ENCODE data around the gene WNT5A.

Gene WNT5A

DNA sequence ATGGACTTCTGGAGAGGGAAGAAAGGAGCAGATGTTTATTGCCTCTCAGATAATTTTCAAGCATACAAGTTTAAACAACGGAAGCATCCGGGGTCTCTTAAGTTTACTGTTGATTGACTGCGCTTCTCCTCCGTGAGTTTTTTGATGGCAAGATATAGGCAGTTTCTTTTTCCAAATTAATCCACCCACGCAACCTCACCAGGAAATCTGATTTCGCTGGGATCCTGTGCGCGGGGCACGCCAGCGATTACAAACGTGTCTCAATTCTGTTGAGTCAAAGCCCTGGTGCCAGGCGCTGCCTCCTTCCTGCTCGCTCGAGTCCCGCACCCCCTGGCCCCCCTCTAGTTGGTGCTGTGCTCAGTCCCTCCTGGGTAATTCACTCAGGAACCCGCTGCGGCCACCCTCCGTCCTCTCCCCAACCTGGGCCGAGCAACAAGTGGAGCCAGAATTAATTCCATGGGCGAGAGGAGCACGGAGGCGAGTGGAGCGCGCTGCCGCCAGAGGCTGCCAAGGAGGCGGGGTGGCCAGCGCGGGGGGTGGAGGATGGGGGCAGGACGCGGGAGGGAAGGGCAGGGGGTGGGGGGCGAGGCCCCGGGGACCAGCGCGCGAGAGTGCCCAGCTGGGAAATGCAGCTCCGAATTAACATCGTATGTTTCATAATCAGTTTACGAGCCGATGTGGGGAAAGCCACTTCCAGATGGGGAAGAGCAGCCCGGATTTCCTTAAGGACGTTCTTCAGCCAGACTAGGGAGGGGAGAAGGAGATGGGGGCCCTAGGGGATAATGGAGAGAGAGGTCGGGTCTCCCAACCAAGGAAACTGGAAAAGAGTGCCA is 6.0 kb downstream of the WNT5A start:
- no peak for DNase-seq

DNA sequence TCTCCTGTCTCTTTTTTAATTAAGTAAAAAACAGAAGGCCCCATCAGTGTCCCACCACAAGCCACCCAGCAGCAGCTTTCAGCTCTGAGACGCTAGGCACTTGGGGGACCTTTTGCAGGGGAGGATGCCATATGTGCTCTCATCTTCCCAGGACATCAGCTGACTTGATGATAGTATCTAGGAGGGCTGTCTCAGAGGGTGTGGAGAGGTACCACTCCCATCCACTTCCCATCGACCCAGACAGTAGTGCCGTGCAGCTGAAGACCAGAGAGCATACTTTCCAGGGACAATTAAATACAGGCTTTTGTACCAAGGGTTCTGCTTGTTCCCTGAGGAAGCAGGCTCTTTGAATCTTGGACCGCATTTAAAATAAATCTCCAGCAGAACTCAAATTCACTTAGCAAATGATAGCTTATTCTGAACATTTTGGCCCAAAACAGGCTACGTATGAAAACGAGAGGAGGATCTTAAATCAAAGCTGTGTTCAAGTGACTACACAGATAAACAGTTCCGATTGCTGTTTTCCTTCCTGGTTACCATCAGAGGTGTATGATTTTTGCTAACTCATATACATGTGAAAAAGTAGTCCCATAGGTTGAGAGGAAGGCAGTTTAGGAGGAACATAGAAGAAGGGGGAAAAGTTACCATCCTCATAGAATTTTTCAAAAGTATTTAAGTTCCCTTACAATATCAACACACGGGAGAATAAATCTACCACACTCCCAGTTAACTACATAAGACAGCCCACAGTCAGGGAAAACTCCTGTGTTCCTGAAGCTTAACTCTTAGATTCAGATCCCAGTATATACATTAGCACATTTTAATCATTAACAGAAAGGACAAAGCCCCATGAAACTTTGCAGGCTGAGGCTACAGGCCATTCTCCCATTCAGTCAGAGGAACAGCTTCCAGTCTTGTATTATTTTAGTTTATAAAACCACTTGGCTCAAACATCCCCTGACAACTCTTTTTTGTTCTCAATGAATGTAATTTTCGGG is 9.5 kb downstream of the WNT5A start:
- no peak for DNase-seq

DNA sequence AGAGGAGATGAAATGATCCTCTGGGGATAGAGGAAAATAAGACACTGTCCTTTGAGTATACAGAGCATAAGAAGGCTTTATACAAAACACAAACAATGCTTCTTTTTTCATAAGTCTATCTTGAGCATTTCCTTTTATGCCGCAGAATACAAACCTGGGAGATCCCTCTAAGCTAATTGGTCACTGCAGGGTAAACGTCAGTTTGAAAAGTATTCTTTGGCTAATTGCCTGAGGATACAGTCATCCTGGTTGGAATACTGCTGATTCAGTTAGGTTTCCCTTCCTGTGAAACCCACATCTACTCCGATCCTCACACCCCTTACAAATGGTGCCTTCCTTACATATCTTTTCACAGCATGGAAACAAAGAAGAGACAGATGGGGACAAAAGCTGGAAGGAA is 10.6 kb downstream of the WNT5A start:
- DNase-seq: no peak

DNA sequence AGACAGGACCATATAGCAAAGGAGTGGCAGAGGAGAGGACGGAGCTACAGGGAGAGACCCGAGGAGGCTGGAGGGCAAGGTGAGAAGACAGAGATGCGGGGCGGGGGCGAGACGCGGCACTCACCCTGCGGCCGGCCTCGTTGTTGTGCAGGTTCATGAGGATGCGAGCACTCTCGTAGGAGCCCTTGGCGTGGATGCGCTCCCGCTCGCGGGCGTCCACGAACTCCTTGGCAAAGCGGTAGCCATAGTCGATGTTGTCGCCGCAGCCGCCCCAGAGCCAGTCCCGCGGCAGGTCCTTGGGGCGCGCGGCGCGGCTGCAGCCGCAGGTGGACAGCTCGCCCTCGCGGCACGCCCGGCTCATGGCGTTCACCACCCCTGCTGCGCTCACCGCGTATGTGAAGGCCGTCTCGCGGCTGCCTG is 12.9 kb downstream of the WNT5A start:
- DNase-seq: no peak

DNA sequence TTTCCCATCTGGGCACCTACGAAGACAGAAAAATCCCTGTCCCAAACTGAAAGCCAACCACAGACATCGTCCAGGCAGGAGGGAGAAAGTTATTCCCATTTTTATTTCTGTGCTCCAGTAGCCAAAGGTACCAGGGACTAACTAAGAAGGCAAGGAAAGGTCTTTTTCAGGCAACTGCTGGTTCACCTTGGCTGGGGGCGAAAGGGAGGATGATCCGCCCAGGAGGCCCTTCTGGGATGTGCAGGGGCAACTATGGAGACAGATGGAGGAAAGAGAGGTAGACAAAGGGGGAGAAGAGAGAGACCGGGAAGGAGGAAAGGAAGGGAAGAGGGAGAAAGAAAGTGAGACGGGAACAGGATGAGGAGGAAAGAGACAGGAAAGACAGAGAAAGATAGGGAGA is 13.3 kb downstream of the WNT5A start:
- no peak for DNase-seq

DNA sequence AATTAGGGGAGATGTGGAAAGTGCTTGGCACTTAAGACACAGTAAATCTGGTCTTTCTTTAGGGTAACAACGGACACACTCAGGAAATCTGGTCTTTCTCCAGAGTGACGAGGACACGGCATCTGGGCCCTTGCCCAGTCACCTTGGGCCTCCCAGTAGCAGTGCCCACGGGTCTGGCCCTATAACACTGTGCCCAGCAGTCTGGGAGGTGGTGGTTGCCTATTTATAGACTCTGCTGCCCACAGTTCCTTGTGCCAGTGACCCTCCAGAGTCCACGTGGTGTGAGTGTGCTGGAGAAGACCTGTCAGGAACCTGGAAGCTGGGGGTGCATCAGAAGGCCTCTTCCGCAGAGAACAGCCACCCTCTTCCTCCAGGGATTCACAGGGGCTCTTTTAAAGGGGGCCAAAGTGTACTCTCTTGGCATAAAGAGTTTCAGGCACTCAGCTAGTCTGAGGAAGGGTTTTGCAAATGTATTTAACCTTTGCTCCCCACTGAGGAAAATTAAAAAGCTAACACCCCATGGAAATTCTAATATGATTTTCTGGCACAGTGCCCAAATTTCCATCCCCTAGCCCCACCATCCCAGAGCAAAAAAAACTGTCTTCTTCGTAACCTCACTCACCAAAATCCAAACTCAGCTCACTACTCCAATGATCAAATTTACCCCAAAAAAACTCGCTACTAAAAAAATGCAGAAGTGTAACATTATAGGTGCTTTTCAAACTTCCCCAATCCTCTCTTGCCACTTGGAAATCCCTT is 15.4 kb downstream of the WNT5A start:
- no peak for DNase-seq

DNA sequence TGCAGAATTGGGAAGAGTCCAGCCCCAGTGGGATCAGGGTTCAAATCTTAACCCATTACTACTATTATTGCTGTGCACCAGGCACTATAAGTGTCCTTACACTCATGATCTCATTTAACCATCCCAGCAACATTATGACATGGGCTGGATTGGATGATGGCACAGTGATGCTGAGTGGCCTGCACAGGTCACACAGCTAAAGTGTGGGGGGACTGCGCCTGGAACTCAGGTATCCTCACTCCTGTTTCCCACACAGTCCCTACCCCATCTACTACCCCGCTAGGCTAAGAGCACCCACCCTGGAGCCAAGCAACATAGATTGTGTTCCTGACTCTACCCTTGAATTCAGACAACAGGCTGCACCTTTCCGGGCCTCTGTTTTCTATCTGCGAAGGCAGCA is 16.0 kb downstream of the WNT5A start:
- no peak for DNase-seq

DNA sequence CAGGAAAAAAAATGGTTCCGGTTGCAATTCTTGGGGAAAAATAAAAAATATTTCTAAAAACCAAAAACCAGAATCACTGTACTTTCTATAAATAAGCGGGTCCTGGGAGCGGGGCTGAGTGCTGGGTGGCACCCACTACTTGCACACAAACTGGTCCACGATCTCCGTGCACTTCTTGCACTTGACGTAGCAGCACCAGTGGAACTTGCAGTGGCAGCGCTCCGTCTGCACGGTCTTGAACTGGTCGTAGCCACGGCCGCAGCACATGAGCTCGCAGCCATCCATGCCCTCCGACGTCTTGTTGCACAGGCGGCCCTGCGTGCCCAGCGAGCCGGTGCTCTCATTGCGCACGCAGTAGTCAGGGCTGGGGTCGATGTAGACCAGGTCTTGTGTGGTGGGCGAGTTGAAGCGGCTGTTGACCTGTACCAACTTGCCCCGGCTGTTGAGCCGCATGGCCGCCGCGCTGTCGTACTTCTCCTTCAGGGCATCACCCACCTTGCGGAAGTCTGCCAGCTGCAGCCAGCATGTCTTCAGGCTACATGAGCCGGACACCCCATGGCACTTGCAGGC is 17.1 kb downstream of the WNT5A start:
- no peak for DNase-seq

DNA sequence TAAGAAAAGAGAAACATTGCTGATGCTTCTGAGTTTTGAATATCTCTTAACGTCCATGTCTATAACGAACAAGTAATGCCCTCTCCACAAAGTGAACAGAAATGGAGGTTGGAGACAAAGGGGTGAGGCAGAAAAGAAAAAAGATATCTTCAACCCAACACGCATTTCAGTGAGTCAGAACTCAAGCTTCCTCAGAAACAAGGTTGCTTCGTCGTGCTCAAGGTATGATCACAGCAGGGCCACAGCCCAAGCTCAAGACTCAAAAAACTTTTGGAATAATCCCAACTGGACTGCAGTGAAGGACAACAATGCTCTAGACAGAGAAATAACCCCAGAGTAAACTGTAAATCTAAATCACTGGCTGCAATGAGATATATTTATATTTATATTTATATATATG is 18.9 kb downstream of the WNT5A start:
- DNase-seq: no peak

DNA sequence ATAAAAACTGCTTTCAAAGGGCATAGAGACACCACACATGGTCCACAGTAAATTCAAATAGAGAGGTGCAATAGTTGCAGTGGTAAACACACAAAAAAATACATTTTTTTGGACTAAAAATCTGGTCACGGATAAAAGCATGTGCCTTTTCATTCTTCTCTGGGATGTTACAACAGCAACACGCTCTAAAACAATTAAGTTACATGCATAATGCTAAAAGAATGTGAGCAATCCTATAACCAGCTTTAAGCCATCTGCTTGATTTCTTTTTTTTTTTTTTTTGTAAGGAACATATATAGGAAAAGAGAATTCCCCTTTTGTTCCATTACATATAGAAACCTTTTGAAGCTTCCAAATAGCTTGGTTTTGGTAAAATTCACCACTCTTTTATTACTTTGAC is 20.0 kb downstream of the WNT5A start:
- DNase-seq: no peak

DNA sequence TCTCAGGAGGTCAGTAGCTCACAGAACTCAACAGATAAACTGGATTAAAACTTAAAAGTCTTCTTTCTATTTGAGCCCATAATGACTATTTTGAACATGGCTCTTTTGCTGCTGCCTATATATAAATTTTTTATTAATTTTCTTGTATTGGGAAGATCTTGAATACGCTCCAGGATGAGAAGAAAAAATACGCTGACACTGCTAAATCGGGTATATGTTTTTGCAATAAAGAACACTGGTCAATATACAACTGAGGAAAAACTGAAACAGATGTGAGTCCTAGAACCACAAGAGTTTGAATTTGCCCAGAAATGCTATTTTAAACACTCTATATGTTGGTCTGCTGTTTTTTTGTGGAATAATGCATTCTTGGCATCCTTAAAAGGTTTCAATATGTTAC is 20.6 kb downstream of the WNT5A start:
- no peak for DNase-seq

DNA sequence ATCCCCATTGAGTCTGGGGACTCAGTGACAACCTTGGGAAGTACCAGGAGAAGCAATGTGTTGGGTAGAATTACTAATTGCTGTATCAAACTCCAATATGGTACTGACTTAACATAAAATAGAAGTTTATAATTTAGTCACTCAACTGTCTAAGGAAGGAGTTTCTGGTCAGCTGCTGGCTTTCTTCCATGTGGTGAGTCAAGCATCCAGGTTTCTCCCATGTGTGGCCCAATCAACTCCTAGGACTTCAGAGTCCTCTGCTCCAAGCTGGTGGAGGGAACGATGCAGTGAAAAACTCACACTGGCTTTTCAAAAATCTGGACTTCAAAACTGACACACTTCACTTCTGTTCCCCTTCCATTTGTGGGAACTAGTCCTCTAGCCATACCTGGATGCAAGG is 25.2 kb downstream of the WNT5A start:
- no peak for DNase-seq

DNA sequence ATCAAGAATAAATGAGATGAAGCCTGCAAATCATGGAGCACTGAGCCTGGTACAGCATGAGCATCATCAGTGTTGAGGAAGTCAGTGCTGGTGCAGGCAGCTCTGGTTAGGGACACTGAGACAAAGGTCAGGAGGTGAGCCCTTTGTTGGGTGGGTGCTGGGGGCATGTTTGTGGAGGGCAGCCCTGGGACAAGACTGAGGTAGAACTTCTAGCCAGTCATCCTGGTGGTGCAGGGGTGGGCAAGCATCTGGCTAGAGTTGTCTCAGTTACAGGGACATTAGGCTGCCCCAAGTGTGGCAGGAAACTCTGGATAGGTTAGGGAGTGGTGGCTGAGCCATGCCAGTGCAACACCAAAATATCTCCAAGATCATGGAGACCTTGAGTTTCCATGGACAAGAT is 27.3 kb downstream of the WNT5A start:
- no peak for DNase-seq

DNA sequence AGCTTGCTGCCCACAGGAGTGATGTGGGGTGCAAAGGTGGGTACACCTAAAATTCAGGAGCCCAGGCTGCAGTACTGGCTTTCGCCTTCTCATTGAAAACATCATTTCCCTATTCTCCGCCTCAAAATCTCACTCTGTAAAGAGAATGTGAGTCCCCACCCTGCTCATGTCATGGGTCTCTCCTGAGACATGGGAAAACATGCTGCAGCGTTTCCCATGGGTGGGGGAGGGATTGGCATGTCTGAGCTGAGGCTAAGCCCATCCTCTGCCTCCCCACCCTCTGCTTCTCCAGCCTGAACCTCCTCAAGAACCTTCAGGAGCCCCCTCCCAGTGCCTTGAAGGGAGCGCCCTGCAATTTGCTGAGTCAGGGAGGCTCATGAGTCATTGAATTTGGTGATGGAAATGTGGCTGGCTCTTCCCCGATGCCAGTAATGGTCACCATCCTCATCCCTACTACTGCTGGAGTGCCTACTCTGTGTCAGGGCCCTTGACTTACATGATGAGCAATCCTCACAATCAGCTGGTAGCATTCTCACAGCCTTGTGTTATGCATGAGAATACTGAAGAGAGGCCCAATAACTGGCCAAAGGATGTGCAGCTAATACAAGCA is 28.8 kb downstream of the WNT5A start:
- DNase-seq: no peak

DNA sequence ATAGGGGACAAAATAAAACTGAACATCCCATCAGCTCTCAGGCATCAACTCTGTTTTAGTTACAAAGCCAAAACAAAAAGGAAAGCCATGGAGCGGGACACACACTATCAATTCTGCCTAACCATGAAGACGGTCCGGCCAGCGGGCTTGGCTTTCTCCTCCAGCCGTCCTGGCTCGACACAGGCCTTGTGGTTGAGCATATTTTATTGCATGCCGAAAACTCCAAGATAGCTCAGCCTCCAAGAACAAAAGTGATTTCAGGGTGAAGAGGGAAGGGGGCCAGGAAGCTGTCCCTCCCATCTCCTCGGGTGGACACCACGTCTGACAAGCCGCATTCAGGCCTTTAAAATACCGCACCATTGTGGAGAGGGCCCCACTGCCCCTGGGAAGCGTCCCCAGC is 31.2 kb downstream of the WNT5A start:
- DNase-seq: no peak

DNA sequence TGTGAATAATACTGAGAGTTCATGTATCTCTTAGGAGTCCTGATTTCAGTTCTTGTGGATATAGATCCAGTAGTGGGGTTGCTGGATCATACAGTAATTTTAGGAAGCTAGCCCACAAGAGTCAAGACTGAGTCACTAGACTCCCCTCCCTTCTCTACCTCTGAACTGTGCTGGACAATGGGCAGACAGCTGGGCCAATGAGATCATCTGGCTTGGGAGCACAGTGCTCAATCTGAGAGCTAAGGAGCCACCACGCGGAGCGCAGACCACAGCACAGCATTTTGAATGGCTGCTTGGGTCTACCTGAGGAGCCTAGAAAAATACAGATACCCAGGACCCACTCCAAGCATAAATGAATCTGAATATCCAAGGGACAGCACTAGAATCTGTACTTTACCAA is 32.5 kb downstream of the WNT5A start:
- DNase-seq: no peak

DNA sequence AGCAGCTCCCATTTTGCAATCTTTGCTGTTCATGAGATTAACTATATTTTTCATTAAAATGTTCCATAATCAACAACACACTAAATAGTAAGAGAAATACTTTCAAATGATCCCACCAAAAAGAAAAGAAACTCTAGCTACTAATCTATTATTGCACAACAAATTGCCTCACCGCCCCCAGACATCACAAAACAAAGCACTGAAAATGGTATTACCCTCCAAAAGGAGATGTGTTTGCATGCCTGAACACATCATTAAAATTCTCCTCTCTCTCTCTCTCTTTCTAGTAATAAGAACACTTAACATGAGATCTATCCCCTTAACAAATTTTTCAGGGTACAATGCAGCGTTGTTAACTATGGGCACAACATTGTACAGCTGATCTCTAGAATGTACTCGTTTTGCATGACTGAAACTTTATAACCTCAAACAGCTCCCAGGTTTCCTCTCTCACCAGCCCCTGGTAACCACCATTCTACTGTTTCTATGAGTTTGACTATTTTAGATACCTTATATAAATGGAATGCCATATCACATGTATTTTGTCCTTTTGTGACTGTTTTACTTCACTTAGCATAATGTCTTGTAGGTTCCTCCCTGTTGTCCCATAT is 33.1 kb downstream of the WNT5A start:
- DNase-seq: no peak

DNA sequence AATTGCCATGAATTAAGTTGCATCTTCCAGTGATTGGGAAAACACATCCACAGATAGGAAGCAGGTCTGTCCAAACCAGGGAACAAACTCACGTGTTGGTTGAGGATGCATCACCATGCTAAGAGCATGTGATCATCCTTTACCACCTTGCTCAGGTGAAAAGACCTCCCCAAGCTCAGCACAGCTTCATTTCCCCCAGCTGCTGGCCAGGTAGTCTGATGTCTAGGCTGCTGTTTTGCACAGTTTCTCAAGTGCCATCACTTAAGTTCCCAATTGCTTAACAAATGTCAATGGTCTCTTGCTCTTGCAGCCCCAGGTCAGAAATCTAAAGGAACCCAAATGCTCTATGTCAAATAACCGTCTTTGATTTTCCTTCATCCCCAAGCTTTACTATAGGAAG is 34.2 kb downstream of the WNT5A start:
- no peak for DNase-seq

DNA sequence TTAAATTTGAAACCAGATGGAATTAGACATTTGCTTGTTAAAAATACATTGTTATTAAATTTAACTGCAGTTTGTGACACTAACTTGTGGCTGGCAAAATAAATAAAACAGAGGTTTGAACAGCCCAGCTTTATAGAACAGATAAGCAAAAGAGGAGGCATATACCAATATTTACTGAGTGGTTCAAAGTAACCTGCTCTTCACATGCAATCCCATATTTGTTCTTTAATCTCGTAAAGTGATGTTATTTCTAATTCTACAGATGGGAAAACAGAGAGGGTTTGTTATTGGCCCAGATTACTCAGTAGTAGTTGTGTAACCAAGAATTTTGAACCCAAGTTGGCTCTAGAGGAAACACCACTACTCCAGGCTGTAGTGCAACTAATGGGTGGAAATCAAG is 37.6 kb downstream of the WNT5A start:
- DNase-seq: no peak

DNA sequence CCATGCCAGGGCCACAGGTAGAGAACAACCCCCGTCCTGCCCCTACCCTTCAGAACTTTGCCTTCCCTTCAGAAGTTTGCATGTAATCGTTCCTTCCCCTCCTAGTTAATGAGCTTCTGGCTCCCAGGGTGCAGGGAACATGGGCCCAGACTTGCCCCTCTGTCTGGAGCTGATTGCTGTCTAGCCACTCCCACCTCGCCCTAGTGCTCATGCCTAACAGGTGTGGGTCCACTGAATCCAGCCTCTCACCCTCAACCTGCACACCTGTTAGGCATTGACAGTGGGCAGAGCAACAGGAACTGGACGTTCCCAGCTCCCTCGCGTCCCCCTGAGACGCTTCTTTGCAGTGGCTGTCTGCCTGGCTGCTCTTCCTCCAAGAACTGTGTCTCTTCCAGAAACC is 40.3 kb downstream of the WNT5A start:
- DNase-seq: no peak

DNA sequence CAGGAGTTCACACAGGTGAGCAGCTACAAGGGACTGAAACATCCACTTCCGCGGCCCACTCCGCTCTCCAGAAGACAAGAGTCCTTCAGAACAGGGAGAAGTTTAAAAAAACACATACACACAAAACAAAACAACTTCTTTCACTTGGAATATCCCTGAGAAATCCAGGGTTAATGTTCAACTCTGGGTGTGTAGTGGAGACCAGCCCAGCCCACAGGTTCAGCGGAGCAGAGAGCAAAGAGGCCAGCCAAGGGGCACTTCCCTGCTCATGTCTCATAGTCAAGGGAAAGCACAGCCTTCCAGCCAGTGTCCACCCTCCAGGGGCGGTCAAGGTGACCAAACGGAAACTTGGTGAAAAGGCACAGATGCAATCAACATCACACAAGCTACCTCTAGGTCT is 41.6 kb downstream of the WNT5A start:
- no peak for DNase-seq

DNA sequence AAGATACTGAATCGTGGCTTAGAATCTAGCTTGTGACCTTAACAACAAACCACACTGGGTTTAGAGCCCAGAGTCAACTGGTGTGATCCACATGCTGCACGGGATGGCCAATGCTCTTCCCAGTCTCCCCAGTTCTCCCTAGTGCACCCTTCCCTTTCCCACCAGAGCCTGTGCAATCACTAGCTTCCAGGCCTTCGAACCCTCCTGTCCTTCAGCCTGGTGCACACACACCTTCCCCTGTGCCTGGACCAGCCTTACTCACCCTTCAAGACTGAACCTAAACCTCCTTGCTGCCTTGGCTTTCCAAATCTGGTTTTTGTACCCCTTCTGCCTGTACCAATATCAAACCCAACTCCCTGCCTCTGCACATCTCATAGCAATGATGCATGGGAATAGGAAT is 43.8 kb downstream of the WNT5A start:
- DNase-seq: no peak

All from inflammatory macrophage treated with lipopolysaccharide for 4 hours (primary cell).